ENCODE results near the gene CEACAM19. TPM values are rescaled to one million over a fixed set of nuclear protein-coding genes. Genes with fewer than 3 reads are reported as not detected.

The CEACAM19 gene
- total and polyA plus RNA-seq, 8 donors: 0.58 to 17.0 (median 2.8) TPM

DNA sequence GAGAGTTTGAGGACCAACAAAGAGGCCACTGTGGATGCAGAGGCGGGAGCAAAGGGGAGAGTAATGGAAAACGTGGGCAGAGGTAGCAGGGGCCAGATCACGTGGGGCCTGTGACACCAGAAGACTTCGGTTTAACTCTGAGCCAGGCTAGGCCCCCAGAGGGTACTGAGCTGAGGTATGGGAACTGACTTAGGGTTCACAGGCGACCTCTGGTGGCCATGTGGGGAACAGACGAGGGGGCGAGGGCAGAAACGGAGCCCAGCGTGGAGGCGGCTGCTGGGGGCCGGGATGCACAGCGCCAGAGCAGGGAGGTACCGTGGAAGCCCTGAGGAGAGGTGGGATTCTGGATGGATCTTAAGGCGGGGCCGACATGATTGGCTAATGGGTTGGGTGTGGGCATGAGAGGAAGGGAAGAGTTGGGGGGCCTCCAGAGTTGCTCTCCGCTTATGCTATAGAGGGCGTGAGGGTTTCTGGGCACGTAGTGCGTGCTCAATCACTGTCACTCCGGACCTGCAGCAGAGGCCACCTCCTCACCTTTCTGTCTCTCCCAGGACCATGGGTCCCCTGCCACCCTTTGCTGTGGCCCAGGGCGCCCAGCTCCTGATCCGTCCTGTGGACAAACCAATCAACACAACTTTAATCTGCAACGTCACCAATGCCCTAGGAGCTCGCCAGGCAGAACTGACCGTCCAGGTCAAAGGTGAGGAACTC is 13.9 kb upstream of the CEACAM19 start:
- H3K4me3 ChIP-seq: no peak overlapping the region
- intact Hi-C loops (cut with DNase I; ENCODE audit: low total_unique reads): loop anchor here (5.0 kb wide), 1 partner anchor 85 kb away; no protein-coding TSS in a partner anchor
- H3K27me3 ChIP-seq: no peaks in the 10 kb centered on the region
- WGBS, 5 donors: 35 to 43% (median 37%) methylated on average over 25 of the region's 25 CpGs
- peak; percentile 71 to 85 for DNase-seq
- no peak overlapping the region for H3K27ac ChIP-seq
- no peaks in the 10 kb centered on the region for H3K9me3 ChIP-seq
- peak in 6 of 7 experiments; percentile 41 to 92 (median 91) for TF ChIP-seq CTCF (IDR thresholded peaks at IDR 0.05)
- no peak for TF ChIP-seq POLR2AphosphoS5 (IDR thresholded peaks at IDR 0.05)
- no peak for TF ChIP-seq EP300 (IDR thresholded peaks at IDR 0.05)
- H3K36me3 ChIP-seq: peaks cover 48 to 97% (median 92%) of the 10 kb centered on the region in 4 donors
- peaks cover 0 to 19% (median 5%) of the 10 kb centered on the region in 4 donors for H3K4me1 ChIP-seq

DNA sequence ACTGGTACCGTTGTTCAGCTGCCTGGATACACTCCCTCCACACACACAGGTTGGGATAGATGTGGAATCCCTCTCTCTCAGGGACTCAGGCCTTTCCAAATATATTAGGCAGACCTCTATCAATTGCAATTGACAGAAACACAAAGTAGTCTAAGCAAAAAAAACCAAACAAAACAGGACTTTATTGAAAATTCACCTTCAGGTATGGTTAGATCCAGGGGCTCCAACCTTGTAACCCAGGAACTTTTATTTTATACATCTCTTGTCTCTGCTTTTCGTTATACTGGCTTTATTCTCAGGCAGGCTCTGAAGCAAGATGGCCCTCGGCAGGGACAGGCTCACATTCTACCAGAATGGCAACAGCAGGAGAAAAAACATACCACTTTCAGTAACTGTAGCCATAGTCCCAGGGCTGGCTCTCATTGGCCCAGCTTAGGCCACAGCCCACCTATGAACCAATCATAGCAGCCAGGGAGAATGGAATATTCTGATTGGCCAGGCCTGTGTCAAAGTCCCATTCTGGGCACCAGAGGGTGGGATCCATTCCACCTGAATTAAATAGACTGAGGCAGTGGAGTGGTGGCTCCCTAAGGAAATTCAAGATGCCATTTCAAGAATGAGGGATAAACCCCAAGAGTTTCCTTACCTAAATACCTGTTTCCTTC is 13.1 kb upstream of the CEACAM19 start:
- Histone ChIP-seq H3K27me3 (no peaks in the 10 kb centered on the region), H3K9me3 (no peaks in the 10 kb centered on the region), H3K36me3 (peaks cover 46 to 97% (median 92%) of the 10 kb centered on the region in 4 donors), H3K27ac (no peak overlapping the region), H3K4me1 (peaks cover 0 to 25% (median 5%) of the 10 kb centered on the region in 4 donors), H3K4me3 (no peak overlapping the region)
- DNase-seq: no peak
- 89 to 97% (median 95%) methylated on average over 3 of the region's 3 CpGs for WGBS, 5 donors
- intact Hi-C loops (cut with DNase I; ENCODE audit: low total_unique reads): loop anchor here (5.0 kb wide), 1 partner anchor 86 kb away; no protein-coding TSS in a partner anchor
- no peak for TF ChIP-seq CTCF (IDR thresholded peaks at IDR 0.05)
- no peak for TF ChIP-seq EP300 (IDR thresholded peaks at IDR 0.05)
- TF ChIP-seq POLR2A (IDR thresholded peaks at IDR 0.05): no peak
- TF ChIP-seq POLR2AphosphoS5 (IDR thresholded peaks at IDR 0.05): no peak

DNA sequence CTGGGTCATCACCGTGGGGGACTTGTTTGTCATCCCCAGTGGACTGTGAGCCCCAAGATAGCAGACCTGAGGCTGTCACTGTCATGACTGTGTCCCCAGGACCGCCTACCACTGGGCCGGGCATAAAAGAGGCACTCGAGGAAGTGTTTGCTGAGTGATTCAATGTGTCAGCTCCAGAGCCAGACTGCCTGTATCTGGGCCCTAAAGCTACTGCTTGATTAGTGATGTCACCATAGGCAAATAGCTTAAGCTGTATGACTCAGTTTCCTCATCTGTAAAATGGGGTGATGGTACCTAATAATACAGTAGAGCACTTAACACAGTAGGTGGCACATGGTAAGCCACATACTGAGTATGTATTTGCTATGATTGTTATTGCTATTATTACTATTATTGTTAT is 11.2 kb upstream of the CEACAM19 start:
- no peak for TF ChIP-seq CTCF (IDR thresholded peaks at IDR 0.05)
- no peak for TF ChIP-seq POLR2AphosphoS5 (IDR thresholded peaks at IDR 0.05)
- TF ChIP-seq EP300 (IDR thresholded peaks at IDR 0.05): no peak
- TF ChIP-seq POLR2A (IDR thresholded peaks at IDR 0.05): no peak
- peaks cover 0 to 17% (median 0%) of the 10 kb centered on the region in 4 donors for H3K4me1 ChIP-seq
- no peak overlapping the region for H3K27ac ChIP-seq
- intact Hi-C loops (cut with DNase I; ENCODE audit: low total_unique reads): no loop called here
- DNase-seq: no peak
- 73 to 87% (median 81%) methylated on average over 4 of the region's 4 CpGs for WGBS, 5 donors
- H3K27me3 ChIP-seq: no peaks in the 10 kb centered on the region
- no peak overlapping the region for H3K4me3 ChIP-seq
- H3K9me3 ChIP-seq: no peaks in the 10 kb centered on the region
- peaks cover 41 to 86% (median 81%) of the 10 kb centered on the region in 4 donors for H3K36me3 ChIP-seq

DNA sequence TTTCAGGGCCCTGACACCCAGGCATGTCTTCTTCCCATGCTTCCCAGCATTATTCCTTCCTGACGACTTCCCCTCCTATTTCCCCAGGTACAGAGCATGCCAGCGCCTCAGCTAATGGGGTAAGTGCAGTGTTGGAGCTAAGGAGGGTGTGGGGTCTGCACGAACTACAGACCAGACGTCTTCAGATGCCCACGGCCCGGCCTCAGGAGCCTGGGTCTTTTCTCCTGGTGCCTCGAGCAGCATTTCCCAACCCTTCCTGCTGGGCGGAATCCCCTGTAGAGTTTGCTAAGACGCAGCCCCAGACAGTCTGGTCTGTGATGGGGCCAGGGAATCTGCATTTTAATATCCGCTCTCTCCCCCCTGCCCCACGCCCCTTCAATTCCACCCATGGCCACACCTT is 10.1 kb upstream of the CEACAM19 start:
- Histone ChIP-seq H3K4me1 (peaks cover 0 to 17% (median 0%) of the 10 kb centered on the region in 4 donors), H3K27ac (no peak overlapping the region), H3K4me3 (no peak overlapping the region), H3K27me3 (no peaks in the 10 kb centered on the region), H3K9me3 (no peaks in the 10 kb centered on the region), H3K36me3 (peaks cover 32 to 75% (median 72%) of the 10 kb centered on the region in 4 donors)
- DNase-seq: no peak
- intact Hi-C loops (cut with DNase I; ENCODE audit: low total_unique reads): no loop called here
- no peak for TF ChIP-seq POLR2AphosphoS5 (IDR thresholded peaks at IDR 0.05)
- no peak for TF ChIP-seq POLR2A (IDR thresholded peaks at IDR 0.05)
- TF ChIP-seq EP300 (IDR thresholded peaks at IDR 0.05): no peak
- no peak for TF ChIP-seq CTCF (IDR thresholded peaks at IDR 0.05)
- 89 to 96% (median 92%) methylated on average over 11 of the region's 11 CpGs for WGBS, 5 donors
